Stimulated activated CD8-positive, alpha-beta memory T cell treated with anti-CD3 and anti-CD28 coated beads, Interleukin-12 subunit alpha, Interleukin-12 subunit beta, amount 100 ng/mL, for 4 hours (primary cell): ENCODE measurements around the gene PHETA1.
"Not testable (repeated sequence)": the region's sequence is repeated elsewhere in the genome, so short reads cannot be mapped to it uniquely, and the experiment has no call there.

ENCODE experiments used
- DNase-seq: peaks from one replicate; pipeline ENCODE4 v3.0.0-alpha.2; 2020; ENCODE audit warnings: low read depth

PHETA1 gene

DNA sequence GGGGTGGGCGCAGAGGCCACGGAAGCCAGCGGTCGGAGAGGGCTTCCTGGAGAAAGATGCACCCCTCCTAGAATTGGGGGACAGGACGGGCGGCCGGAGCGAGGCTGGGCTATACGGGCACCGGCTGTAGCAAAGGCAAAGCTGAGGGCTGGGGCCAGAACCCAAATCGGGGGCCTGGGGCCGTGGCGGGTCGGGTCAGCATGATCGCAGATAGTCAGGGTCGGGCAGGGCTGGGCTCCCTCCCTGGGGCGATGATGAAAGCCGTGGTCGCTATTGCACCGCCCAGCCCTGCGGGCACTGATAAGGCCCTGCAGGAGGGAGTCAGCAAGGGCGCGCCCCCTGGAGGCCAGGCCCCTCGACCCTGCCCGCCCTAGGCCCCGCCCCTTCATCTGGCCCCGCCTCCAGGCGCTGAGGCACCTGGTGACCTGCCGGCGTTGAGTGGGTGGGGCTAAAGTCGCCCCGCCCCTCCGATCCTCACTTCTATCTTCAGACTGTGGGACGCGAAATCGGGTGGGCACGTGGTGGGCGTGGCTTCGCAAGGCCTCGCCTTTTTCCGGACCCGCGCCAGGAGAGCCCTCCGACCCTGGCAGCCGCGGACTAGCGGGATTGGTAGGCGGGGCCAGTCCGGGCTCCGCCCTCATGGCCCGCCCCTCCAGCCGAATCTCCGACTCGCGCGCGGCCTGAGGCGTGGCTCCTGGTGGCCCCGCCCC is 36.4 kb upstream of the PHETA1 start:
- peak; percentile 99 for DNase-seq

DNA sequence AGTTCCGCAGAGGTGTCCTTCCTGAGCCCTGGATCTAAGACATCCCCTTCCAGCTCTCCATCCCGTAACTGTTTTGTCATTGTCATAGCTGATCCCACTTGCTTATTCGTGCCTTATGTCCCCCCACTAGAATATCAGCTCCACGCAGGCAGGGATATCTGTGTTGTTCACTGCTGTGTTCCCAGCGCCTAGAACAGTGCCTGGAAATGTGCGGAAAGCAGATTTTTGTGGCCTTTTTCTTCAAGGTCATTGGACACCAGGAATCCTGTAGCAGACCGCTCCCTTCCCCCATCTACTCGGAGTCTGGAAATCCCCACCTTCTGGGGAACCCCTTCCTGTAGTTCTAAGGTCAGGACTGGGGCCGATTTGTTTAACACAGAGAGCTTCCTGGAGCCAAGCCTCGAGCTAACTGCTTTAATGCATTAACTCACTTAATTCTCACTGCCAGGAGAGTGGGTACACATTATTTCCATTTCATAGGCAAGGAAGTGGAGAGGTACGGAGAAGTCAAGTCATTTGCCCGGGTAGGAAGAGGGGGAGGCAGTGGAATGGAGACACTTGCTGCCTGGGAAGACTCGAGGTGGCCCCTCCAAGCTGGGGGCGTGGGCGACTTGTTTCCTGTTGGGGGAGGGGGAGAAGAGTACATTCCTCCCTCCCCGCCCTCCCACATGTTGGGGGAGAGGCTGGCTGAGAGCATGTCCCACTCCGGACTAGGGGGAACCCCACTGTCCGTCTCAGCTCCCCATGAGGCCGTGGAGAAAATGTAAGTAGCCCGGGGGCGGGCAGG is 35.7 kb upstream of the PHETA1 start:
- DNase-seq, result peak; percentile 74

GRCh38 chr12:111402490-111402824 is 33.6 kb upstream of the PHETA1 start:
- not testable (repeated sequence) for DNase-seq

GRCh38 chr12:111401167-111401605 is 32.3 kb upstream of the PHETA1 start:
- DNase-seq, result no peak

DNA sequence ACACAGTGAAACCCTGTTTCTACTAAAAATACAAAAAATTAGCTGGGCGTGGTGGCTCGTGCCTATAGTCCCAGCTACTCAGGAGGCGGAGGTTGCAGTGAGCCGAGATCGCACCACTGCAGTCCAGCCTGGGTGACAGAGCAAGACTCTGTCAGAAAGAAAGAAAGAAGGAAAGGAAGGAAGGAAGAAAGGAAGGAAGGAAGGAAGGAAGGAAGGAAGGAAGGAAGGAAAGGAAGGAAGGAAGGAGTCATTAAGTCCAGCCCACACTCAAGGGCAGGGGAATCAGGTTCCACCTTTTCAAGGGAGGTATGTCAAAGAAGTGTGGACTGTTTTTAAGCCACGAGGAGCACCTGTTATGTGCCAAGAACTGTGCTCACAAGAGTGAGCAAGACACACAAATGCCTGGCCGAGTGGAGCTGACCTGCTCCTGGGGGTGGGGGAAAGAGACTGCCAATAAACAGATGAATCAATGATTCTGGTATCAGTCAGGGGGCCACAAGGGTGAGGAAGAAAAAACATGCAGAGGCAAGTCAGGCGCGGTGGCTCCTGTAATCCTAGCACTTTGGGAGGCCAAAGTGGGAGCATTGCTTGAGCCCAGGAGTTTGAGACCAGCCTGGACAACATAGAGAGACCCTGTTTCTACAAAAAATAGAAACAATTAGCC is 31.0 kb upstream of the PHETA1 start:
- not testable (repeated sequence) for DNase-seq

DNA sequence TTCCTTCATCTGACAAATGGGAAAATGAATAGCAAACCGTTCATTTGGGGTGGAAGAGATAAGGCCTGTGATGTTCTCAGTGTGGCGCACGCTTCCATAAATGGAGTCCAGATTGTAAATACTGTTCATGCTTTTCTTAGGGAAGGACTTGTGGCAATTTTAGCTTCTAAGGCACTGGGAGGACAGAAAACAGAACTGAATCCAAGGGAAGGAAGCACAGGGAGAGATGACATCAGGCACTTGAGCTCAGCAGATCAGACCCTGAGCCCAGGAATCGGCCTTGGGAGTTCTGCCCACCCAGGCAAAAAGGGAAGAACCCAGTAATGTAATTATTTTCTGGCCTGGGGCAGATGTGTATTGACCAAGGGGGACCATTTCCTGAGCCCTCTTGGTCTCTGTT is 29.6 kb upstream of the PHETA1 start:
- no peak for DNase-seq

DNA sequence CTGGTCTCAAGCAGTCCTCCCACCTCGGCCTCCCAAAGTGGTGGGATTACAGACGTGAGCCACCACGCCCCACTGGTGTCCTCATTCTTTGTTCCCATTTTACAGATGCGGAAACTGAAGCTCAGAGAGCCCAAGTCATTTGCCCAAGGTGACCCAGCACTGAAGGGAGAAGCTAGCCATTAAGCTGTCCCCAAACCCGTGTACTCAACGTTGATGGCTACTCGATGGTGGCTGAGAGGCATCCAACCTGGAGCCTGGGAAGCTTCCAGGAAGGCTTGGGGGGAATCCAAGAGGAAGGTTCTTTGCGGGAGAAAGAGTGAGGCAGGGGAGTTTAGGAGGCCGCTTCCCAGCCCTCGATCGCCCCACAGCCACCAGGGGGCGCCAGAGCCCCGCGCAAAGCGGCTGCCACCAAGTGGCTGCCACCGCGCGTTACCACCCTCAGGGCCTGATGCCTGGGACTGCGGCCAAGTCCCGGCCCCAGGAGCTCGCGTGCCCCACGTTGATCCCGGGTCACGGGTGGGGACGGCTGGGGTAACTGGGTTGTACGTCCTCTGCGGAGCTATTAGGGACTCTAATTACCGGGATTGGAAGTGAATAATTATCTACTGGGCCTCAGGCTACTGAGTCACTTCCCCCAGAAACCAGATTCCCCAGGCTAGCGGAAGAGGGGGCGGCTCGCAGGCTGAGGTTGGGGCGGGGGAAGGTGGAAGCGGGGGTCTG is 28.0 kb upstream of the PHETA1 start:
- DNase-seq, result peak; percentile 79

- not testable (repeated sequence) for DNase-seq
Observed at GRCh38 chr12:111396271-111396670, 27.4 kb upstream of the PHETA1 start.

GRCh38 chr12:111395336-111396187 is 26.7 kb upstream of the PHETA1 start:
- DNase-seq, result no peak

DNA sequence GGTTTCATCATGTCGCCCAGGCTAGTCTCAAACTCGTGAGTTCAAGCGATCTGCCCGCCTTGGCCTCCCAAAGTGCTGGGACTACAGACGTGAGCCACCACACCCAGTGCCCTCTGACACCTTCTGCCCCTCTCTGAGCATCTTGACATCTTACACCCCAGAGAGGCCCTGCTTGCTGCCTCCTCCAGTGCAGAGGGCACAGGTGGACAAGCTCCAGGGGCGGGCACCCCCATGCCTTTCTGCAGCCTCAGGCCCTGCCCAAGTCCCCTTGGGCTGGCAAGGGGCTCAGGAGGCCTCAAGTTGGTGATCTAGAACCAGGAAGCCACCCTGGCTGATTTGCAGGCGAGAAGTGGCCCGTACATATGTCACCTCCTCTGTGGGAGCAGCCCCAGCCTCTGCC is 25.6 kb upstream of the PHETA1 start:
- no peak for DNase-seq

DNA sequence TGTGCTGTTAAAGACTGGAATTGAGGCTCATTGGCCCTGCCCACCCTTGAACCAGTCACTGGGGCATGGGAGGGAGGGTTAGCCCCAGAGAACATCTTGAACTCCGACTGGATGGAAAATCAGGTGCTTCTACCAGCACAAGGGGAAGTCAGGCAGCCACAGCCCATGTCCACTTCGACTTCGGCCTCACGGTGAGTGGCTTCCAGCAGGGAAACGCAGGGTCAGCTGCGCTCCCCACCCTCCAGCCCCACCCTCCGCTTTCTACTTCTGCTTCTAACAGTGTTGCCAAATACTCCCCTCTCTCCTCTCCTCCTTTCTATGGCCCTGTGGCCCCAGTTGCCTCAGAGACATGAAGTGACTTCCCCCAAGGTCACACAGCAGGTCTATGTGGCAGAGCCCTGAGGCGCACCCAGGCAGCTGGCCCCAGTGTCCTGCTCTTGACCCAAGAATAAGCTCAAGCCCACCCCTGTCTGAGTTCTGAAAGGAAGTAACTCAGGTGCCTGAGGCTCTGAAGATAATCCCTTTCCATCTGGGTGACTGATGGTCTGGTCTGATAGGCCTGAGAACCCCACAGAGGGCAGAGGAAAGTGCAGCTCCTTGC is 24.9 kb upstream of the PHETA1 start:
- no peak for DNase-seq

DNA sequence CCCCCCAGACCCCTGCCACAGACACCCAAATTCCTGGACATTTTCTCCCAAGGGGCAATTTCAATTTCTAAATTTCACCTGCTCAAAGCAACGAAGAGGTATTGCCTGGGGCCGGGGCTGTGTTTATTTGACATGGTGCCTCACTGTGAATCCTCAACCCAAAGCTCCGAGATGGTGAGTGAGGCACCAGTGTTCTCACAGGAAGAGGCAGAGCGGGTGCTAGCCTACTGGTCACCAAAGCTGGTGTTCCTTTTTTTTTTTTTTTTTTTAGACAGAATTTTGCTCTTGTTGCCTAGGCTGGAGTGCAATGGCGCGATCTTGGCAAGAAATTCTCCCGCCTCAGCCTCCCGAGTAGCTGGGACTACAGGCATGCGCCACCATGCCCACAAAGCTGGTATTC is 22.0 kb upstream of the PHETA1 start:
- DNase-seq, result no peak

DNA sequence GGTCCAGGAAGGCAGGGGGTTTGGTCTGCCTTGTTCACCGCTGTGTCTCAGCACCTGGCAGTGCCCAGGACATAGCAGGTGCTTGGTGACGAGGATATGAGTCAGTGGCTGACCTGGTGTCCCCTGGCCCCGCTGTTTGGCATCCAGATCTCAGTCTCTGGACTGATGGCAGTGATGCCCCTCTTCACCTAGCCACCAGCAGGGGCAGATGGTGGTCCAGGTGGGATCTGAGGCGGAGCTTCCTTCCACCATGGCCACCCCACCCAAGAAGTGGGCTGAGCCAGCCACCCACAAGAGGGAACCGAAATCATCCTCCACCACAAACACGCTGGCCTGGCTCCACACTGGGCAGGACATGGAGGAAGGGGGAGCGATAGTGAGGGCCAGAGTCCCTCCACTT is 20.7 kb upstream of the PHETA1 start:
- no peak for DNase-seq

GRCh38 chr12:111387747-111388323 is 18.9 kb upstream of the PHETA1 start:
- DNase-seq, result no peak

DNA sequence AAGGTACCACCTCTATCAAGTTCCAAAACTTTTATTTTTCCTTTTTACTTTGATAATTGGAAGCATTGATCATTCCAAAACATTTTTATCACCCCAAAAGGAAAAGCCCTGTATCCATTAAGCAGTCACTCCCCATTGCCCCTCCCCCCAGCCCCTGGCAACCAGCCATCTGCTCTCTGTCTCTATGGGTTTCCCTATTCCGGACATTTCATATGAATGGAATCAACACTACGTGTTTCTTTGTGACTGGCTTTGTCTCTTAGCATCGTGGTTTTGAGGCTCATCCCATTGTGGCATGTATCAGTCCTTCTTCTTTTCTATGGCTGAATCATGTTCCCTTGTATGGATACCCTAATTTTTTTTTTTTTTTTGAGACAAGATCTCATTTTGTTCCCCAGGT is 18.0 kb upstream of the PHETA1 start:
- DNase-seq, result no peak

- DNase-seq, result no peak
Observed at GRCh38 chr12:111384596-111384995, 15.7 kb upstream of the PHETA1 start.

GRCh38 chr12:111379942-111380554 is 11.2 kb upstream of the PHETA1 start:
- no peak for DNase-seq

DNA sequence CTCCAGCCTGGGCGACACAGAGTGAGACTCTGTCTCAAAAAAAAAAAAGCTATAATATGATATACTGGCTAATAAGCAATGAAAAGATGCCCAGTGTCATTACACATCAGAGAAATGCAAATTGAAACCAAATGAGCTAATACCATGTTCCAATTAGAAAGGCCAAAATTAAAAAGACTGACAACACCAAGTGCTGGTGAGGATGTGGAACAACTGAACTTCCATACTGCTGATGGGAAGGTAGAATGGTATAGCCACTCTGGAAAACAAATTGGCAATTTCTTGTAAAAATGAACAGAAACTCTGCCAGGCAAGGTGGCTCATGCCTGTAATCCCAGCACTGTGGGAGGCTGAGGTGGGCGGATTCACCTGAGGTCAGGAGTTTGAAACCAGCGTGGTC is 8.5 kb upstream of the PHETA1 start:
- DNase-seq, result no peak

DNA sequence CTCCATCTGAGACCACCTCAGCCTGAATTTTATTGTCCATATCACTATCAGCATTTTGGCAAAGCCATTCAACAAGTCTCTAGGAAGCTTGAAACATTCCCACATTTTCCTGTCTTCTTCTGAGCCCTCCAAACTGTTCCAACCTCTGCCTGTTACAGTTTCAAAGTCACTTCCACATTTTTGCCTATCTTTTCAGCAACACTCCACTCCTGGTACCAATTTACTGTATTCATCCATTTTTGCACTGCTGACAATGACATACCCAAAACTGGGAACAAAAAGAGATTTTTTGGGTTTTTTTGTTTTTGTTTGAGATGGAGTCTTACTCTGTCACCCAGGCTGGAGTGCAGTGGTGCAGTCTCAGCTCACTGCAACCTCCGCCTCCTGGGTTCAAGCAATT is 4.3 kb upstream of the PHETA1 start:
- not testable (repeated sequence) for DNase-seq

GRCh38 chr12:111369496-111370220 is 763 bp upstream of the PHETA1 start:
- DNase-seq, result no peak
